ENCODE data around the gene SLC25A21. TPM values are rescaled to one million over a fixed set of nuclear protein-coding genes. Genes with fewer than 3 reads are reported as not detected.

Gene SLC25A21
- total RNA-seq, 1 donor from 2014 or later: 0.91 TPM

DNA sequence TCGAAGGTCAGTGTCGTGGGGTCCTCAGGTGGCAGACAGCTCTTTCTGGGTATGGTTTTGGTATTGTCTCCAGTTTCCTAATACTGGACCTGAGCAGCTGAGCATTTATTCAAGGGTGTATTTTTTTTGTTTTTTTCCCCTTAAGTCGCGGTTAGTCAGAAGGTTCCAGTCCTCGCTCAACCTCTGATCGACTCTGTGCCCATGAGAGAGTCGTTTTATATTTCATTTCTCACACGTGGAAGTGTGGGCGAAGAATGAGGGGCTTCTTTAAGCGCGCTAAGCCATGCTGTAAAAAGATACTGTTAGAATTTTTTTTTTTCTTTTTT, 25.8 kb upstream of the SLC25A21 start:
- Mint-ChIP-seq H3K9me3 (ENCODE audit: unreplicated experiment) (no peaks in the 10 kb centered on the region), H3K36me3 (ENCODE audit: unreplicated experiment) (no peaks in the 10 kb centered on the region), H3K4me1 (ENCODE audit: low read depth, unreplicated experiment) (no peaks in the 10 kb centered on the region), H3K4me3 (ENCODE audit: unreplicated experiment) (peak overlapping the region; percentile 91), H3K27ac (ENCODE audit: unreplicated experiment) (no peak overlapping the region), H3K27me3 (ENCODE audit: unreplicated experiment) (no peaks in the 10 kb centered on the region)
- no peak for DNase-seq
- TF ChIP-seq CTCF (IDR thresholded peaks at IDR 0.05; ENCODE audit: partially characterized antibody, unreplicated experiment): no peak

DNA sequence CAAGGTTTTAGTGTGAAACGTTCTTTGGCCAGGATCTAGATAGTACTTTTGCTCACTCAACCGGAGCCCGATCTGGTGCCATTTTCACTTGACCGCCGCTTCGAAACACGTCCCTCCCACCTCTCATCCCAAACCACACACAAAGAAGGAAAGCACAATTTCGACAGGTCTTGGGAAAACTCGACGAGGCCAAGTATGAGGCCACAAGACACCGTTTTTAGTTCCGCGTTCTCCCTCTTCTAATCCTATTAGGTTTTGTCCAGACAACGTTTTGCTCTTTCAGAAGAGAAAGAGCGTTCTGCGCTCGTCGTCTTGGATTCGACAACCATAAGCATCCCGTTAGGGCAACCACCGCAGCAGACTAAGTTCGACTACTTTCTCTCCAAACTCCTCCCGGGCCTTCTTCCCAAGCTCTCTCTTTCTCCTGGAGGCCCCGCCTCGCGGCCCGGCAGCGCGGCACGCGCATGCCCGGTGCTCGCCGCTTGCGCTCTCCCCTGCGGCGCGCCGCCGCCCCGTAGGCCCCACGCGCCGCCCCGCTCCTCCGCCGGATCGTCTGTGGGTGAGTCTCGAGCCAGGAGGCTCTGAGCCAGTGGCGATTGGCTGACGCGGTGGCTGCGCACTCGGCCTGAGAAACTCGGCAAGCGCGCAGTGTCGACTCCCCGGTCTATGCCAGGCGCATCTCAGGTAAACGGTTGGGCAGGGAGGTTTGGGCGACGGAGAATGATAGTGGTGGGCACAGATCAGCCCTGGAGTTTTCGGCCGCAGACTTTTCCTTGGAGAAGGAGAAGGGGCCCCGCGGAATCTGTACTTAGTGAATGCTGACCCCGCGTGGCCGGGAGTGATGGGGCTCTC, 25.2 kb upstream of the SLC25A21 start, which contains the start of gene MIPOL1:
MIPOL1 (plus strand) TSS at position 517 of the 852 bp plus-strand sequence. CDS start 49,952 bp downstream, outside the sequence.
- H3K27ac Mint-ChIP-seq (ENCODE audit: unreplicated experiment): peak within 1 kb of the TSS; percentile 75
- no peaks in the 10 kb centered on the region for H3K36me3 Mint-ChIP-seq (ENCODE audit: unreplicated experiment)
- no peaks in the 10 kb centered on the region for H3K4me1 Mint-ChIP-seq (ENCODE audit: low read depth, unreplicated experiment)
- TF ChIP-seq CTCF (IDR thresholded peaks at IDR 0.05; ENCODE audit: partially characterized antibody, unreplicated experiment): no peak
- peak; percentile 73 for DNase-seq
- no peaks in the 10 kb centered on the region for H3K27me3 Mint-ChIP-seq (ENCODE audit: unreplicated experiment)
- H3K9me3 Mint-ChIP-seq (ENCODE audit: unreplicated experiment): no peaks in the 10 kb centered on the region
- peak within 1 kb of the TSS; percentile 91 for H3K4me3 Mint-ChIP-seq (ENCODE audit: unreplicated experiment)

- Mint-ChIP-seq H3K9me3 (ENCODE audit: unreplicated experiment) (no peaks in the 10 kb centered on the region), H3K4me1 (ENCODE audit: low read depth, unreplicated experiment) (no peaks in the 10 kb centered on the region), H3K27ac (ENCODE audit: unreplicated experiment) (peak overlapping the region; percentile 44), H3K4me3 (ENCODE audit: unreplicated experiment) (peak overlapping the region; percentile 91), H3K27me3 (ENCODE audit: unreplicated experiment) (no peaks in the 10 kb centered on the region), H3K36me3 (ENCODE audit: unreplicated experiment) (no peaks in the 10 kb centered on the region)
- no peak for TF ChIP-seq CTCF (IDR thresholded peaks at IDR 0.05; ENCODE audit: partially characterized antibody, unreplicated experiment)
- no peak for DNase-seq
These were observed 24.4 kb upstream of the SLC25A21 start for GRCh38 chr14:37196604-37197420.

- Mint-ChIP-seq H3K4me1 (ENCODE audit: low read depth, unreplicated experiment) (no peaks in the 10 kb centered on the region), H3K36me3 (ENCODE audit: unreplicated experiment) (no peaks in the 10 kb centered on the region), H3K27me3 (ENCODE audit: unreplicated experiment) (no peaks in the 10 kb centered on the region), H3K27ac (ENCODE audit: unreplicated experiment) (no peak overlapping the region), H3K9me3 (ENCODE audit: unreplicated experiment) (no peaks in the 10 kb centered on the region), H3K4me3 (ENCODE audit: unreplicated experiment) (no peak overlapping the region)
- TF ChIP-seq CTCF (IDR thresholded peaks at IDR 0.05; ENCODE audit: partially characterized antibody, unreplicated experiment): no peak
- DNase-seq: no peak
These were observed 22.9 kb upstream of the SLC25A21 start for GRCh38 chr14:37195327-37195726.
